Activated naive CD4-positive, alpha-beta T cell (primary cell): ENCODE results near the gene MACROH2A1.

Experiments
- DNase-seq, 4 experiments: peaks; one replicate each; lab custom pipeline; 2025; lab: John Stamatoyannopoulos, UW

The MACROH2A1 gene

GRCh38 chr5:135398855-135399793, at the start of gene MACROH2A1:
Gene MACROH2A1 (minus strand): TSS chr5:135399231. CDS start chr5:135389093, 10,138 bp downstream.
- peak; percentile 37 to 73 (median 52) for DNase-seq

- no peak for DNase-seq
These were observed 49.2 kb upstream of the MACROH2A1 start for GRCh38 chr5:135448071-135448739.

GRCh38 chr5:135447298-135447929, 48.4 kb upstream of the MACROH2A1 start, which contains the start of gene DCANP1:
Gene DCANP1 (minus strand): TSS chr5:135447348. CDS start chr5:135447108, 240 bp downstream.
- DNase-seq = no peak

GRCh38 chr5:135446615-135447014, 47.6 kb upstream of the MACROH2A1 start:
- no peak for DNase-seq

- no peak for DNase-seq
These were observed 47.2 kb upstream of the MACROH2A1 start for GRCh38 chr5:135446206-135446605.

GRCh38 chr5:135445306-135445985, 46.4 kb upstream of the MACROH2A1 start:
- no peak for DNase-seq

GRCh38 chr5:135444881-135445280, 45.9 kb upstream of the MACROH2A1 start:
- DNase-seq = no peak

- no peak for DNase-seq
These were observed 45.3 kb upstream of the MACROH2A1 start for GRCh38 chr5:135444360-135444759.

- DNase-seq = no peak
These were observed 44.3 kb upstream of the MACROH2A1 start for GRCh38 chr5:135443161-135443960.

- DNase-seq = no peak
These were observed 43.6 kb upstream of the MACROH2A1 start for GRCh38 chr5:135442431-135443160.

- no peak for DNase-seq
These were observed 42.9 kb upstream of the MACROH2A1 start for GRCh38 chr5:135441919-135442318.

- DNase-seq = no peak
These were observed 42.4 kb upstream of the MACROH2A1 start for GRCh38 chr5:135441350-135441831.

- no peak for DNase-seq
These were observed 41.9 kb upstream of the MACROH2A1 start for GRCh38 chr5:135440916-135441315.

GRCh38 chr5:135439231-135440205, 40.5 kb upstream of the MACROH2A1 start:
- DNase-seq = no peak

GRCh38 chr5:135438636-135439221, 39.7 kb upstream of the MACROH2A1 start:
- no peak for DNase-seq

GRCh38 chr5:135437796-135438560, 38.9 kb upstream of the MACROH2A1 start:
- DNase-seq = no peak

GRCh38 chr5:135437422-135437795, 38.4 kb upstream of the MACROH2A1 start:
- DNase-seq = no peak

- DNase-seq = no peak
These were observed 38.0 kb upstream of the MACROH2A1 start for GRCh38 chr5:135436951-135437418.
